KBM-7 (cell line): ENCODE measurements around the gene PTPN9.
"Not testable (repeated sequence)": the region's sequence is repeated elsewhere in the genome, so short reads cannot be mapped to it uniquely, and the experiment has no call there.

Experiments used
- DNase-seq: peaks from one replicate; pipeline ENCODE4 v3.0.0-alpha.2; 2015
- in situ Hi-C: fragments of 300-500 bp; cut with MboI; formaldehyde crosslinking; loops from 2 replicates; pipeline ENCODE4 v1.14.3; 2020; ENCODE audit warnings: low sequenced_read_pairs, low pct_unique_long_range_greater_than_20kb, mixed read lengths

PTPN9 gene

GRCh38 chr15:75542386-75542797 lies 36.7 kb downstream of the PTPN9 start:
- in situ Hi-C loops: no loop called here
- peak; percentile 37 for DNase-seq

DNA sequence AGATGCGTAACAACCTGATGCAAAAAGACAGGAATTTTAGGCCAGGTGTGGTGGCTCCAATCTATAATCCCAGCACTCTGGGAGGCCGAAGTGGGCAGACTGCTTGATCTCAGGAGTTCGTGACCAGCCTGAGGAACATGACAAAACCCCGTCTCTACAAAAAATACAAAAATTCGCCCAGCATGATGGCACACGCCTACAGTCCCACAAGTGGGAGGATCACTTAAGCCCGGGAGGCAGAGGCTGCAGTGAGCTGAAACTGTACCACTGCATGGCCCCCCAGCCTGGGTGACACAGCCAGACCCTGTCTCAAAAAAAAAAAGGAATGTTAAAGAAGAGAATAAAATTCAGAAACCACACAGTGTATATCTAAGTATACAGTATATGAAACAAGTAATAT lies 40.7 kb downstream of the PTPN9 start:
- in situ Hi-C loops: no loop called here
- DNase-seq: no peak

DNA sequence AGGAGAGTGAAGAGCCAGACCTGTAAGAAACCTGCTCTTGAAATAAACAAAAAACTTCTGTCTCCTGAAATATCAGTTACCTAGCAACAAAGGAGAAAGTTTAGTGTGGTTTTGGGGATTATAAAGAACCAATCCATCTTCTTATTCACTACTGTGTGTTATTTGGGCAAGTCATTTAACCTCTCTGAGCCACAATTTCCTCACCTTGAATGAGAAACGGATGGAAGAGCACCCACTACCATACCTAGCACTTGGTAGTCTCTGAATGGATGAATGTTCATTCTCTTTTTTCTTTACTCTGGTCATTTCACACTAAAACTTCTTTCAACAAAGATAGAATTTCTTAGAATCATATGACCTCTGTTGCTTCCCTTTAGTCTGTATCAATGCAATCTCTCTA lies 45.2 kb downstream of the PTPN9 start:
- in situ Hi-C loops: no loop called here
- DNase-seq: no peak

- in situ Hi-C loops: no loop called here
These were observed 46.5 kb downstream of the PTPN9 start for GRCh38 chr15:75532413-75533250.

DNA sequence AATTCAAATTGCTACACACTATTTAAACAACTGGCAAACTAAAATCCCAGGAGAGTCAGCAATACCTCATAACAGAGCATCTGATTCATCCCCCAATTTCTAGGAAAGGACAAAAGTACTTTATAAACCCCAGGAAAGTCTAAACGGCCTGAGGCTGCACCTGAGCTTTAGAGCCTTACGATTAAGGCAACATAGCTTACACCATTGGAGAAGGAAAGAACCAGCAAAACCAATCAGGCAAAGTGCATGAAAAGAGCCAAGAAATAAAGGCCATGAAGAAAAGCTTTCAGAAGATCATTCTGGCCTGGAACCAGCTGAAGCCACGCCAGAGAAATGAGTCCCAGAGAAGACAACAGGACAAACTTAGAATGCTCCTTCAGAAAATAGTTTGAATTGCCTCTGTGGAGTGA lies 48.1 kb downstream of the PTPN9 start:
- DNase-seq: peak; percentile 51
- in situ Hi-C loops: no loop called here

More at GRCh38 chr15:75532413-75533250, 46.5 kb downstream of the PTPN9 start:
- peak; percentile 38 for DNase-seq

- in situ Hi-C loops: no loop called here
- DNase-seq: no peak
These were observed 48.9 kb downstream of the PTPN9 start for GRCh38 chr15:75530169-75530568.

DNA sequence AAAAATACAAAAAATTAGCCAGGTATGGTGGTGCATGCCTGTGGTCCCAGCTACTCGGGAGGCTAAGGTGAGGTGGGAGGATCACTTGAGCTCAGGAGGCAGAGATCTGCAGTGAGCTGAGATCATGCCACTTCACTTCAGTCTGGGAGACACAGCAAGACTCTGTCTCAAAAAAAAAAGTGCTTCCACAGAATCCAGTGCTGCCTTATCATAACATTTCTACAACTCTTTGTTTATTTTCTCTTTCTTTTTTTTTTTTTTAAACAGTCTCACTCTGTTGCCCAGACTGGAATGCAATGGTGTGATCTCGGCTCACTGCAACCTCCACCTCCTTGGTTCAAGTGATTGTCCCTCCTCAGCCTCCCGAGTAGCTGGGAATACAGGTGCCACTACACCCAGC lies 53.4 kb downstream of the PTPN9 start:
- DNase-seq, in situ Hi-C loops: not testable (repeated sequence)

DNA sequence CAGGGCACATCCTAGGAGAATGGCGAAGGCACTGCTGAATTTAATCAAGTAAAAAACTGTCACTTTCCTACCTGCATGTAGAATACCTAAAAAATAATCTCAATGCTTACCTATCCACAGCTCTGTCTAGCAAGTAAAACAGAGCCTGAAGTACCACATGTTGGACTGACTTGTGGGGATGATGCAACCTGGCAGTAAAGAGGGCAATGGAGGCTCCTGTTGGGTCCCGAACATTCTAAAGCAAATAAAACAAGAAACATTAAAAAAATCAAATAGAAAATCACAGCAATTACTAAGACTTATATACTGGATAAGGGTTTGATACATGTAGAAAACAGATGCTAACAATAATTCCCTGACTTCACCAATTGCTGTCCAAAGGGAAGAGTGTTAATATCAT lies 56.1 kb downstream of the PTPN9 start:
- in situ Hi-C loops: no loop called here
- no peak for DNase-seq

DNA sequence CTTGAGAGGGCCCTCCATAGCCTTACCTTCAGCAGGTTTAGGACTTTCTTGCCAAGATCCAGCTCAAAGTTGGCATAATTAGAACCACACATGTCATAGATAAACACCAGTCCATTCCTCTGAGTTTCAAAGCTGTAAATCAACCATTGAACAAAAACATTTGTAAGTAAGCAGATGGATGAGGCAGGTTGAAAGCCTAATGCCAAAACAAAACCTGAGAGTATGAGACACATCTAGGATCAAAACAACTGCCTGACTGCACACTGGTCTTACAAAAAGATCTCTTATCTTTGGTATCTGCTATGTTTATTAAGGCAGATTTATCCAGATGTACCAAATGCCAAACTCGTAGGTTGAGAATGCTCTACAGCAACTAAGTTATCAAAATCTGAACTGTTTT lies 61.9 kb downstream of the PTPN9 start:
- DNase-seq: no peak
- in situ Hi-C loops: no loop called here

GRCh38 chr15:75508840-75509532 lies 70.1 kb downstream of the PTPN9 start:
- DNase-seq: peak; percentile 73

DNA sequence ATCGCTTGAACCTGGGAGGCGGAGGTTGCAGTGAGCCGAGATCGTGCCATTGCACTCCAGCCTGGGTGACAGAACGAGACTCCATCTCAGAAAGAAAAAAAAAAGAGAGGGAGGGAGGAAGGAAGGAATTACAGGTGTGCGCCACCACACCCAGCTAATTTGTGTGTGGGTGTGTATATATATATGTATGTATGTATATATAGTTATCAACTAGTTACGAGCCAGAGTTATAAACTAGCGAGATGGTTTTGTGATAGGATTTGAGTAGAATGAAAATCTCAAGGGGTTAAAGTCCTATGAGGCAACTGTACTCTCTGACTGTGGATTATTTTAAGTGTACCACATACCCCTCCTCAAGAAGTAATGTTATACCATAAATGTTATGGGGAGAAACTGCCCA lies 76.8 kb downstream of the PTPN9 start:
- in situ Hi-C loops: no loop called here
- DNase-seq: no peak

More at GRCh38 chr15:75508840-75509532, 70.1 kb downstream of the PTPN9 start:
- in situ Hi-C loops: no loop called here

DNA sequence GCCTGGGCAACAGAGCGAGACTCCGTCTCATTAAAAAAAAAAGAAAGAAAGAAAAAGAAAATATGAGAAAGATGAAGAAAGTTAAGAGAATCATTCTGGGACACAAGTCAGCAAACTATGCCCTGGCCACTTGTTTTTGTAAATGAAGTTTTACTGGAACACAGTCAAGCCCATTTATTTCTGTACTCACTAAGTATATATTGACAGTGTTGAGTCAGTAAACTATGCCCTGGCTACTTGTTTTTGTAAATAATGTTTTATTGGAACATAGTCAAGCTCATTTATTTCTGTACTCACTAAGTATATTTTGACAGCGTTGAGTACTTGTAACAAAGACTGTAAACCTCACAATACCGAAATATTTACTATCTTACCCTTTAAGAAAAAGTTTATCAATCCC lies 85.4 kb downstream of the PTPN9 start:
- in situ Hi-C loops: no loop called here
- no peak for DNase-seq

DNA sequence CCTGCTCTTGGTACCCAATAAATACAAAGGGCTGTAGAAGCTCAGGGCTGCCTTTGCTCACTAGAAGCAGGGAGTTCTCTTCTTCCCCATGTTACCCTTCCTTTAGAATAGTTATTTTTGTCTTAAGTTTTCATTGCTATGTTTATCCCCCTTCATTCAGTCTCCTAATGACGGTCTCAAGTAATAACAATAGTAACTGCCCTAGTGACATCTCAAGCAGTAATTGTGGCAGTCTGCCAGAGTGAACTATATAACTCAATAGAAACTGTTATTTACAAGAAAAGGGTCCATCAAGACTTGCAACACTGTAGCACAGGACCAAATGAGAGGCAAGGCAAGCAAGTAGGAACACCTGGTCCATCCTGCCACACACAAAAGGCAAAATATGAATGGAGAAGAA lies 95.2 kb downstream of the PTPN9 start:
- in situ Hi-C loops: no loop called here
- no peak for DNase-seq

DNA sequence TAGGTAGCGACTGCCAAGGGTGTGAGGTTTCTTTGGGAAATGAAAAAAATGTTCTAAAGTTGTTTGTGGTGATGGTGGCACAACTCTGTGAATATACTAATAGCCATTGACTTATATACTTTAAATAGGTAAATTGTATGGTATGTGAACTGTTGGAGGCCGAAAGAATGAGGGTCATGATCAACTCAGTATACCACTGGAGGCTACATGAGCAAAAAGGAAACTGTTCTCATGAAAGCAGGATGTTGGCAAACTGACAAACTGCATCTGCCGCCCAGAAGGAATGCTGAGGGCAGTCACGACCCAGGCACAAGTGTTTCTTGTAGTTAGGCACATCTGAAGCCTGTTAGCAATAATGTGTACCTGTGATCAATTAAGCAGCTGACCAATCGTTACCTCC lies 95.6 kb downstream of the PTPN9 start:
- DNase-seq, in situ Hi-C loops: not testable (repeated sequence)

GRCh38 chr15:75483106-75483505 lies 96.0 kb downstream of the PTPN9 start:
- no peak for DNase-seq
- in situ Hi-C loops: no loop called here

GRCh38 chr15:75480463-75480862 lies 98.7 kb downstream of the PTPN9 start:
- in situ Hi-C loops, DNase-seq: not testable (repeated sequence)

DNA sequence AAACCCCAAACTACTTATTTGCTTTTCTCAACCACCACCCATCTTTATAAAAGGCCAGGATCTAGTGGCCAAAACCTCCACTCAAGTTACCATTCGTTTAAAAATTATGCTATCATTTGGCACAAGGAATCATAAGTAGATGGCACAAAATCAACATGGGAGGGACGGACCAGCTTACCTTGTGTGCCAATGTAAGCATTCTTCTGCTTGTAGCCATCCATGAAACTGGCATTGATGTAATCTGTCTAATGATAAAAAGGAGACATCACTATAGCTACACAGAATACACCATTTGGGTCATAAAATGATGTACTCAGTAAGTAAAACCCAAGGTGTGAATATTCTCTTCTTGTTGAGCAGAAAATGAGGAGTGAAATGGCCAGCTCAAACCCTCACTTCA lies 99.4 kb downstream of the PTPN9 start:
- in situ Hi-C loops: no loop called here

DNA sequence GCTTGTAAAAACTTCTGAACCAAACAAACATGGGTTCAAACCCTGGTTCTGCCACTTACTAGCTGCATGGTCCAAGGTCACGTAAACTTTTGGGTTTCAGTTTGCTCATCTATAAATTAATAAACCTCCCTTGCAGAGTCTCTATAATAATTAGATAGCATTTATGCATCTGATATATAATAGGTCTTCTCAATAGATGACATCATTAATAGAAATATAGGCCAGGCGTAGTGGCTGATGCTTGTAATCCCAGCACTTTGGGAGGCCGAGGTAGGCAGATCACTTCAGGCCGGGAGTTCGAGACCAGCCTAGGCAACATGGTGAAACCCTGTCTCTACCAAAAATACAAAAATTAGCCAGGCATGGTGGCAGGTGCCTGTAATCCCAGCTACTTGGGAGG lies 102.0 kb downstream of the PTPN9 start:
- in situ Hi-C loops, DNase-seq: not testable (repeated sequence)

More for the DNA sequence above, 99.4 kb downstream of the PTPN9 start:
- no peak for DNase-seq

DNA sequence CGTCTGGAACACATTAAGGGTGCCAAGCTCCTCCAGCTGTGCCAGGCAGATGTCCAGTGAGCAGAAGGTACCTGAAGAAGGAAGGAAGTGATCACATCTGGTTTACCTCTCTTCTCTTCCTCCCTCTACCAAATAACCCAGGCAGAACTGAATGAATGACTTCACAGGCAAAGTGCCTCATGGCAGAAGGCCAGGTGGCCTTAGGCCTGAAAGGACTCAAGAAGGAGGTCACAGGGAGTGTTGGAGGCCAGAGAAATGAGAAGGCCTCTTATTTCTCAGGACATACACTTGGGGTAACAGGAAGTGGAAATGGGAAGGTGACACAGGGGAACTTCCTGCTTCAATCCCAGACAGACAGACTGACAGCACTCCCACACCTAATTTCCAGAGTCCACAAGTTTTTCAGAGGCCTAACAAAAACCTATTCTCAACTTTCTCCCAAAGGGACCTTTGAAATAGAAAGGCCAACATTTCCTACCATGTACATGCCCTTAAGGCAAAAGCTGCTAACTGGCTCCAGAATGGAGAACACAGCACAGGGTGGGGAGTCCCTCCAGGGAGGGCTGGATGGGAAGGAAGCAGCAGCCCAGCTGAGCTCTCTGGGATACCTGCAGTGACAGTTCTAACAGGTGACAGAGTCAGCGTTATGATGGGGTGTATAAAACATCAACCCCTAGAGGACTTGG lies 110.1 kb downstream of the PTPN9 start:
- in situ Hi-C loops: no loop called here
- peak; percentile 29 for DNase-seq

DNA sequence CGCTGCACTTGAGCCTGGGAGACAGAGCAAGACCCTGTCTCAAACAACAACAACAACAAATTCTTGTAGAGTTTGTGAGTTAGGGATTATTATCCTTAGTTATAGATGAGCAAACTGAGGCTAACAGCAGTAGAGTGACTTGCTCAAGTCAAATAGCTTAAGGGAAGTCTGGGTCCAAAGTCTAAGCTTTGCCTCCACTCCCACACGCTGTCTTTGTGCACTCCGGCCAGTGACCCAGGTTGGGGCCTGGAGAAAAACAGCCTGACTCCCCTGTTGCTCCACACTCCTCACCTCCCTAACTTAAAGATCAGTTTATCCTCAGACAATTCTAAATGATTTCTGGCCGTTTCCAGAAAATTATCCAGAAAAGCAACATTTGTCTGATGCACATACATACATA lies 118.5 kb downstream of the PTPN9 start:
- in situ Hi-C loops: no loop called here

More for the DNA sequence above, 118.5 kb downstream of the PTPN9 start:
- no peak for DNase-seq
